ENCODE results near the gene COX7B2. TPM values are rescaled to one million over a fixed set of nuclear protein-coding genes. Genes with fewer than 3 reads are reported as not detected.

Gene COX7B2
- total RNA-seq, 1 donor from 2014 or later, result not detected

DNA sequence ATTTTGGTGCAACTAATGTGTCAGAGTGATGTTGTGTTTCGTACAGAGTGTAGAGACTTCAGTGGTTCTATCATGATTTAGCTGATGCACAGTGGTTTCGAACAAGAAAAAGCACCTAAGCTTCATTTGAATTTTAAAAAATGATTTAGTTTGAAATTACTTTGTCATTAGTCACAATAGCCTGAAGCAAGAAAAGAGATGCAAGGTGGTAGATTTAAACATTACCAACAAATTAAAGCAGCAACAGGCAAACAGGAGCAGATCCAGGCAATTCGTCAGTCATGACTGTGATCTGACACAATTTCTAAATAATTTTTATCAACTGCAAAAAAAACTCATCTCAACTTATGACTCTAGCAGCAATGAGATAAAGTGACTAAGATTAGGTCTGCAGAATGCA lies 24.6 kb upstream of the COX7B2 start:
- no peak for DNase-seq (ENCODE audit: low spot score)
- H3K9me3 Mint-ChIP-seq, result no peaks in the 10 kb centered on the region
- no peaks in the 10 kb centered on the region for H3K36me3 Mint-ChIP-seq (ENCODE audit: low read depth)
- no peak overlapping the region for H3K4me3 Mint-ChIP-seq
- intact Hi-C loops (cut with micrococcal nuclease), result loop anchor here (5.0 kb wide), 1 partner anchor 449 kb away; no protein-coding TSS in a partner anchor
- peaks cover 7% of the 10 kb centered on the region for H3K27me3 Mint-ChIP-seq (ENCODE audit: insufficient read depth)
- H3K27ac Mint-ChIP-seq, result no peak overlapping the region
- H3K4me1 Mint-ChIP-seq (ENCODE audit: low read depth), result no peaks in the 10 kb centered on the region

DNA sequence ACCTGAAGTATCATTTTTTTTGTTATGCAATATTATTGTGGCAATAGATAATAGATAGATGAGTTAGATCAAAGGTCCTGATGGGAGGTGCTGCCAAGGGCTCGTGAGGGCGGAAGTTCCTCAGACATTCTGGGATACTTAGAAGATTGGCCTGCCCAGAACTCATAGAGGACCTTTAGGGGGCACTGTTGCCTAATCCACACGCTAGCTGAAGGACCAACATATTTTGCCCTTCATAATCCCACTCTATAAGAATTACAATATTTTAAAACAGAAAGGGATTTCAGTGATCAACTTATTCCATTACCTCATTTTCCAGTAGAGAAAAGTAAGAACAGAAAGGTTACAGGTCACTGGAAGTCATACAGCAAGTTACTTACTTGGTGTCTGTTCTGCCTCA lies 22.9 kb upstream of the COX7B2 start:
- Mint-ChIP-seq H3K27me3 (ENCODE audit: insufficient read depth) (peaks cover 10% of the 10 kb centered on the region), H3K4me3 (no peak overlapping the region), H3K9me3 (no peaks in the 10 kb centered on the region), H3K27ac (no peak overlapping the region), H3K4me1 (ENCODE audit: low read depth) (no peaks in the 10 kb centered on the region), H3K36me3 (ENCODE audit: low read depth) (no peaks in the 10 kb centered on the region)
- DNase-seq (ENCODE audit: low spot score), result no peak
- intact Hi-C loops (cut with micrococcal nuclease), result loop anchor here (1.0 to 5.0 kb wide), 3 partner anchors 100 to 450 kb away; no protein-coding TSS in a partner anchor

DNA sequence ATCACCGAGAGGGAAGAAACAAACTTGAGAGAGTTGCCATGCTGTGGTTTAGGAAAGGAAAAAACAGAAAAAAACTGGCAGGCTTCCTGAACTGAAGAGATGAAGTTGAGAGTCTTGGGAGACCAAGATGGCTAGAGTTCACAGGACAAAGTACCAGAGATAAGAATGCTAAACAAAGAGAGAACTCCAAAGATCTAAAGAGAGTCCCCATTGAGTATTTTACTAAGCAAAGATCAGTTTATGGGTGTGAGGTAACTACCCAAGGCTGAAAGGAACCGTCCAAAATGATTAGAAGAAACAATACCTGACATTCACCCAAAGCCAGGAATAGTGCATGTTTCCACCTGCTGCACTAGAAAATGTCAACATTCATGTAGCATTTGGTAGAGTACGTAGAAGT lies 21.8 kb upstream of the COX7B2 start:
- no peak for DNase-seq (ENCODE audit: low spot score)
- Mint-ChIP-seq H3K9me3 (no peaks in the 10 kb centered on the region), H3K4me1 (ENCODE audit: low read depth) (no peaks in the 10 kb centered on the region), H3K4me3 (no peak overlapping the region), H3K36me3 (ENCODE audit: low read depth) (no peaks in the 10 kb centered on the region), H3K27me3 (ENCODE audit: insufficient read depth) (peaks cover 10% of the 10 kb centered on the region), H3K27ac (no peak overlapping the region)
- intact Hi-C loops (cut with micrococcal nuclease), result loop anchor here (5.0 kb wide), 1 partner anchor 451 kb away; no protein-coding TSS in a partner anchor

DNA sequence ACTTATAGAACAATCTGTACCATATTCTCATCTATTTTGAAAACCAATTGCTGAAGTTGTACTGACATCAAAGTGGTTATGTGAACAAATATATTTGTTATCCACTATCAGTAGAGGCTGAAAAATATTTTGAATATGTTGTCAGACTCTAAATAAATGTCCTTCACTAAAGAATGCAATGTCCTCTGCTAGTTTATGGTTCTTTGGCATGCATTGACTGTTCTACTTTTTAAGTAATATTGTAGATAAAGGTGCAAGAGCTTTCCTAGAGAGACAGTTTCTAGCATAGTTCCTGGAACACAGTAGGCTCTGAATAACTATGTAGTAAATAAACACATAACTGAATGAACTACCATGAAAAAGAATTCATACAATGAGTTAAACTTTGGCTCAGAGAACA lies 18.2 kb upstream of the COX7B2 start:
- no peak overlapping the region for H3K27ac Mint-ChIP-seq
- intact Hi-C loops (cut with micrococcal nuclease), result no loop called here
- DNase-seq (ENCODE audit: low spot score), result no peak
- H3K36me3 Mint-ChIP-seq (ENCODE audit: low read depth), result no peaks in the 10 kb centered on the region
- H3K4me3 Mint-ChIP-seq, result no peak overlapping the region
- peaks cover 8% of the 10 kb centered on the region for H3K27me3 Mint-ChIP-seq (ENCODE audit: insufficient read depth)
- no peaks in the 10 kb centered on the region for H3K9me3 Mint-ChIP-seq
- H3K4me1 Mint-ChIP-seq (ENCODE audit: low read depth), result no peaks in the 10 kb centered on the region

DNA sequence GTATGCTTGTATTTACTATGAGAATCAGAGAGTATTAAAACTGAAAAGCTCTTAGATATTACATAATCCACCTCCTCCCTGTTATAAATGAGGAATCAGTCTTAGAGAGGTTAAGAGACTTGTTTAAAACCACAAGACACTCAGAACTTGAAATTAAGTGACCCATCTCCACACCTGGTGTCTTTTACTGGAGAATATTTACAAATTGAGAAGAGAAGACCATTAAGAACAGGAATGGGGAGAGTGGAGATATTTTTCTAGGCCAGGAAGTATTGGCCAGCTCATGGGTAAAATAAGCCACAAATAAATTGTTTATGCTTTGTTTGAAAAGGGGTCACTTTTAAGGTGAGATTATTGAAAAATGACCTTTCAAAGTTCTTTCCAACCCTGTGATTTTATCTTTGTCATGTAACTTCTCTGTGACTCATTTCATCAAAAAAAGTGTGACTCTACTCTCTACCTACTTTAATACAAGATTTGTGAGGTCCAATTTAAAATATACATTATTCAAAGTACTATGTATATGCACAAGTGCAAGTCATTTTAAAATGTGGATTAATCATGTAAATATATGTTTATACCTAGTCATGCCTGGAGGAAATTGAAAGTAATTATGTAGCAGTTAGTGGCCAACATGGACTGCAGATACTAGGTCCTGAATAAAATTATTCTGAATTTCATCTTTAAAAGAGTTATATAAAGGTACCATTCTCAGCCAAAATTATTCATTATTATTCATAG lies 15.9 kb upstream of the COX7B2 start:
- intact Hi-C loops (cut with micrococcal nuclease), result no loop called here
- Mint-ChIP-seq H3K27ac (no peak overlapping the region), H3K27me3 (ENCODE audit: insufficient read depth) (peaks cover 5% of the 10 kb centered on the region), H3K4me1 (ENCODE audit: low read depth) (no peaks in the 10 kb centered on the region), H3K4me3 (no peak overlapping the region), H3K9me3 (no peaks in the 10 kb centered on the region), H3K36me3 (ENCODE audit: low read depth) (no peaks in the 10 kb centered on the region)
- no peak for DNase-seq (ENCODE audit: low spot score)

DNA sequence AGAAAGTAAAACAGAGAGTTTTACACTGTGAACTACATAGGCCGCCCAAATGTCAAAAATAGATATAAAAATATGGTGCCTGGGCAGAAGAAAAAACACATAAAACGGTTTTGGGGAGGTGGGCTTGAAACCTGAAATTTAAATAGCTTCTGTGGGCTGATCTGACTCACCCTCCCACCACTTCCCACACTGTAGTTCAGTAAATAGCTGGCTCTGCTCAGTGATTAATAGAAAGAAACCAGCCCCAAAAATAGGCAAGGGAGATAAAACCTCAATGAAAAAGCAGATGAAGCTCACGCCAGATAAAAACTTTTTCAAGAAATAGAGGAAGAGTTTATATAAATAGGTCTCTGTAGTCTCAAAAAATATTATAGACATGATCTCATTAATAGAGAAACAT lies 13.2 kb upstream of the COX7B2 start:
- intact Hi-C loops (cut with micrococcal nuclease), result no loop called here
- Mint-ChIP-seq H3K9me3 (no peaks in the 10 kb centered on the region), H3K27me3 (ENCODE audit: insufficient read depth) (peaks cover 2% of the 10 kb centered on the region), H3K4me3 (no peak overlapping the region), H3K4me1 (ENCODE audit: low read depth) (no peaks in the 10 kb centered on the region), H3K36me3 (ENCODE audit: low read depth) (no peaks in the 10 kb centered on the region), H3K27ac (no peak overlapping the region)
- DNase-seq (ENCODE audit: low spot score), result no peak

DNA sequence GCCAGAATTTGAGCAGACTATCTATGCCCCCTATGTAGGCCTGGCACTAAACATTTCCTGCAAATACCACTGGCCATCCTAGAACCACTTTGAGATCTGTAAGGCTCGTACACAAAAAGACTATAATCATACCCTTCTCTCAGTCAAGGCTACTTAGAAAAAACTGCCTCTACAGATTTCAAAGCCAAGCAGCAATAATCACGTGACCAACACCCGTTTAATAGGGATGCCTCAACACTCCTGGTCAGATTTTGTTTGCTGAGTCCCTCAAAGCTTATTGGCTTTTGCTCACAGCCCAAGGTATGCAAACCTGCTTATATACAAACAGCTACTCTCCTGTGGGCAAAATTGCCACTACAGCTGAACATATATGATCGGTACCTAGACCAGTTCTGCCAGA lies 897 bp downstream of the COX7B2 start:
- no peaks in the 10 kb centered on the region for H3K4me1 Mint-ChIP-seq (ENCODE audit: low read depth)
- H3K27me3 Mint-ChIP-seq (ENCODE audit: insufficient read depth), result no peaks in the 10 kb centered on the region
- H3K36me3 Mint-ChIP-seq (ENCODE audit: low read depth), result no peaks in the 10 kb centered on the region
- intact Hi-C loops (cut with micrococcal nuclease), result no loop called here
- H3K9me3 Mint-ChIP-seq, result no peaks in the 10 kb centered on the region
- no peak overlapping the region for H3K4me3 Mint-ChIP-seq
- DNase-seq (ENCODE audit: low spot score), result no peak
- H3K27ac Mint-ChIP-seq, result no peak overlapping the region

DNA sequence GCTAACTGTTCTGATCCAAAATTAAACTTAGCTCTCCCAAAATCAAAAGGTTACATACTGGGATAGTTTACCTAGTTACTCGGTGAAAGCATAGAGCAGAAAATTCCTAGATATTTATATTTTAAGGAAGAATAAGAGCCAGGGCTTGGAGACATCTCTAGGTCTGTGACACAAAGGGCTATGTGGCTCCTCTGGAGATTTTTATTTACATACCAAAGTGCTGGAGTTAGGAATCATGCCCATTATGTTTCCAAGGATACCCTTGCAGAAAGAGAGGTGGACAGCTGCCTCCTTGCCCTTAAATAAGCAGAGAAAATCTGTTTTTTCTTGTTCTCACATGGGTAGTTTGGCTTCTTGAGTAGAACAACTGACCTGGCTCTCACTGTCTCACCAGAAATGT lies 9.0 kb downstream of the COX7B2 start:
- no peaks in the 10 kb centered on the region for H3K27me3 Mint-ChIP-seq (ENCODE audit: insufficient read depth)
- no peaks in the 10 kb centered on the region for H3K9me3 Mint-ChIP-seq
- H3K4me1 Mint-ChIP-seq (ENCODE audit: low read depth), result no peaks in the 10 kb centered on the region
- no peak overlapping the region for H3K4me3 Mint-ChIP-seq
- intact Hi-C loops (cut with micrococcal nuclease), result no loop called here
- no peaks in the 10 kb centered on the region for H3K36me3 Mint-ChIP-seq (ENCODE audit: low read depth)
- no peak overlapping the region for H3K27ac Mint-ChIP-seq
- DNase-seq (ENCODE audit: low spot score), result no peak

DNA sequence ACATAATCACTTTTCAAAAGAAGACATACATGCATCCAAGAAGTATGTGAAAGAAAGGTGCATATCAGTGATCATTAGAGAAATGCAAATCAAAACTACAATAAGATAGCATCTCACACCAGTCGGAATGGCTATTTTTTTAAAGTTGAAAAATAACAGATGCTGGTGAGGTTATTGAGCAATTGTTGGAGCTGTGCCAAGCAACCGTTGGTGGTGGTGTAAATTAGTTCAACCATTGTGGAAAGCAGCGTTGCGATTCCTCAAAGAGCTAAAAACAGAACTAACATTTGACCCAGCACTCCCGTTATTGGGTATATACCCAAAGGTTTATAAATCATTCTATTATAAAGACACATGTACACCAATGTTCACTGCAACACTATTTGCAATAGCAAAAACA lies 14.2 kb downstream of the COX7B2 start:
- no peaks in the 10 kb centered on the region for H3K27me3 Mint-ChIP-seq (ENCODE audit: insufficient read depth)
- no peak overlapping the region for H3K27ac Mint-ChIP-seq
- no peaks in the 10 kb centered on the region for H3K4me1 Mint-ChIP-seq (ENCODE audit: low read depth)
- H3K4me3 Mint-ChIP-seq, result no peak overlapping the region
- no peak for DNase-seq (ENCODE audit: low spot score)
- intact Hi-C loops (cut with micrococcal nuclease), result no loop called here
- no peaks in the 10 kb centered on the region for H3K36me3 Mint-ChIP-seq (ENCODE audit: low read depth)
- no peaks in the 10 kb centered on the region for H3K9me3 Mint-ChIP-seq

DNA sequence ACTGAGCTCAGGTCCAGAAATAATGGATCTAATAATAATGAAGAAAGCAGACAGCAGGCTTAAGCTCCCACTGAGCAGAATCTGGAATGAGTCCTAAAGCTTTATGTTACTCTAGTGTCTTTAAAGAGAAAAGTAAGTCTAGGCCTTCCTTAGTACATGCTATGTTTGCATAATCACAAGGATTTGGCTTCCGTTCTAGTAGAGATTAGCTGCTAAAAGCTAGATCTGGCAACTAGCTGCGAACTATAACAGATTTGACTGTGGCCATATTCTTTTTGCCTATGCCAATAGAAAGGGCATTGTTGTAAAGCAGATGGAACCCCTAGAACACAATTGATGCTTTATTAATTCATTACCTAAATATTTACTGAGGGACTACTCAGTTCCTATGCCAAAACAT lies 19.0 kb downstream of the COX7B2 start:
- Mint-ChIP-seq H3K36me3 (ENCODE audit: low read depth) (no peaks in the 10 kb centered on the region), H3K27ac (no peak overlapping the region), H3K27me3 (ENCODE audit: insufficient read depth) (no peaks in the 10 kb centered on the region), H3K9me3 (no peaks in the 10 kb centered on the region), H3K4me1 (ENCODE audit: low read depth) (no peaks in the 10 kb centered on the region), H3K4me3 (no peak overlapping the region)
- intact Hi-C loops (cut with micrococcal nuclease), result no loop called here
- no peak for DNase-seq (ENCODE audit: low spot score)

DNA sequence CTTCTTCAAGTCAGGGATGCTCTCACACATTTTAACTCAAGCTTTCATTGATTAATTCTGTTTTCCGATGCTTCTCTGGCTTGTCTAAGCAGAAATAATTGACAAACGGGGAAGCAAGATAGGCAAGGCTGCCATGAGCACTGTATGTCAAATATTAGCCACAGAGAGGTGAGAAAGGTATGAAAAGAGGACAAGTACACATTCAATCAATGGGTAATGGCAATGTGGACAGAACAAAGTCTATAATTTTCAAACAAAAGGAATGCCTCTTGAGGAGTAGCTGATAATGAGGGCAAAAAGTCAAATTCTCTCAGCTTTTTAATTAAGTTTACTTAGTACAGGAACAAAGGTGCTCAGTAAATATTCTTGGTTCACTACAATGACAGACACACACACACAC lies 19.6 kb downstream of the COX7B2 start:
- H3K27me3 Mint-ChIP-seq (ENCODE audit: insufficient read depth), result peaks cover 2% of the 10 kb centered on the region
- no peak overlapping the region for H3K27ac Mint-ChIP-seq
- no peaks in the 10 kb centered on the region for H3K4me1 Mint-ChIP-seq (ENCODE audit: low read depth)
- intact Hi-C loops (cut with micrococcal nuclease), result no loop called here
- no peaks in the 10 kb centered on the region for H3K9me3 Mint-ChIP-seq
- H3K4me3 Mint-ChIP-seq, result no peak overlapping the region
- no peak for DNase-seq (ENCODE audit: low spot score)
- no peaks in the 10 kb centered on the region for H3K36me3 Mint-ChIP-seq (ENCODE audit: low read depth)

DNA sequence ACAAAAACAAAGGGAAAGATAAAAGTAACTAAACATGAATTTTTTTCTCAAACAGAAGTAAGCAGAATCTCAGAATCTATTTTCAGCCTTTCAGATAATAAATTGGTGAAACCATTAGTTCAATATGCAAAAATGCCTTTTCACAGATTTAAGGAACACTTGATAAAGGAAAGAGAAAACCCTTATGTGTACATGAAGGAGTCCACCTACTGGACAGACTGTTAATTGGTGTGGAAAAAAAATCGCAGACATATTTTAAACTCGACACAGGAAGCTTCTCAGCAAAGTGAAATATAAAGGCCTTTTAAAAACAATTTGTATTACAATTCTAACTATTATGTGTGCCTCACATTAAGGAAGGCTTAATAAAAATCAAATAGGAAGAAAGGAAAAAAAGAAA lies 22.3 kb downstream of the COX7B2 start:
- Mint-ChIP-seq H3K27me3 (ENCODE audit: insufficient read depth) (peaks cover 2% of the 10 kb centered on the region), H3K36me3 (ENCODE audit: low read depth) (no peaks in the 10 kb centered on the region), H3K4me1 (ENCODE audit: low read depth) (no peaks in the 10 kb centered on the region), H3K27ac (no peak overlapping the region), H3K4me3 (no peak overlapping the region), H3K9me3 (no peaks in the 10 kb centered on the region)
- DNase-seq (ENCODE audit: low spot score), result no peak
- intact Hi-C loops (cut with micrococcal nuclease), result no loop called here

DNA sequence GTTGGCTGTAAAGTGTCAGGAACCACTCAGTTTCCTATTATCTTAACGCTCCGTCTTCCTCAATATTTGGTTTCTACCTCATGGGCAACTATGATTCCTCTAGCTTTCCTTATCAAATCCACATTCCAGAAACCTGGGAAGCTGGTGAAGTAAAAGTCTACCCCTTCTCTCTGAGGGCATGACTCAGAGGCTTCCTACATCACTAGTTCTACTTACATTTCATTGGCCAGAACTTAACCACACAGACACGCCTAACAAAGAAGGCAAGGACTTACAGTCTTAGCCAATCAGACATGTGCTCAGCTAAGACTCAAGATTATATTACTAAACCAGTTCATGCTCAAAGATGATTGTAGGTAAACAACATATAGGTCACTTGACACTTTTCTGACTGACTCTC lies 30.4 kb downstream of the COX7B2 start:
- Mint-ChIP-seq H3K4me1 (ENCODE audit: low read depth) (no peaks in the 10 kb centered on the region), H3K4me3 (no peak overlapping the region), H3K9me3 (no peaks in the 10 kb centered on the region), H3K27ac (no peak overlapping the region), H3K36me3 (ENCODE audit: low read depth) (no peaks in the 10 kb centered on the region), H3K27me3 (ENCODE audit: insufficient read depth) (no peaks in the 10 kb centered on the region)
- intact Hi-C loops (cut with micrococcal nuclease), result no loop called here
- no peak for DNase-seq (ENCODE audit: low spot score)

DNA sequence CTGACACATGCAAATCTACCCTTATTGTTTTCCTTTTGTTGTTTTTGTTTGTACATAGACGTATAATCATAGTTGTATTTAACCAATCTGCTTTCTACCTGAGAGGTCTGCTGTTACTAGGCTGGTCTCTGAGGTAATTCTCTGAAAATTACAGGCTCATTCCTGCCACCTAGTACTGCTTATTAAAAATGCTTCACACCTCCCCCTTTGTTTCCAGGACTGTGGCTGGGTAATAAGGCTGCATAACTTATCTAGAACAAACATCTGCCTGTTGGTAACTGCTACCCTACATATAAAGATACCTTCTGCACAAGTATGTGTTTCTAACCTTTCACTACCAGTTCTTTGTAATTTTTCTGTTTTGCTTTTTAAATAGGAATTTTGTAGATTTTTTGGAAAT lies 34.2 kb downstream of the COX7B2 start:
- Mint-ChIP-seq H3K4me3 (no peak overlapping the region), H3K36me3 (ENCODE audit: low read depth) (no peaks in the 10 kb centered on the region), H3K27me3 (ENCODE audit: insufficient read depth) (no peaks in the 10 kb centered on the region), H3K4me1 (ENCODE audit: low read depth) (no peaks in the 10 kb centered on the region), H3K27ac (no peak overlapping the region), H3K9me3 (no peaks in the 10 kb centered on the region)
- DNase-seq (ENCODE audit: low spot score), result no peak
- intact Hi-C loops (cut with micrococcal nuclease), result no loop called here

Data from activated T-helper 1 cell treated with anti-CD3 and anti-CD28 coated beads, Interleukin-12 subunit alpha, Interleukin-12 subunit beta, Interleukin-2, Interleukin-4 antibody, amounts not matched to agents 30 ng/mL and 10 ng/mL and 1 ng/mL, durations not matched to agents 14 hours and 24 hours and 36 hours (primary cell).